Epithelial cell of proximal tubule (primary cell): ENCODE results near the gene FOXL3. TPM values are rescaled to one million over a fixed set of nuclear protein-coding genes. Genes with fewer than 3 reads are reported as not detected.

Source experiments
- DNase-seq: peaks from one replicate; pipeline ENCODE4 v3.0.0-alpha.2; 2011; ENCODE audit warnings: low read depth
- H3K4me3 ChIP-seq: 2 replicates; pipeline ENCODE4 v1.5.1; 2011; ENCODE audit warnings: low read depth, mild to moderate bottlenecking, low read length
- CTCF ChIP-seq: conservative IDR thresholded peaks from 2 replicates; pipeline ENCODE4 v1.5.1; 2012; ENCODE audit warnings: low read depth, mild to moderate bottlenecking, low read length
- total RNA-seq: library from RNA; depleted of rRNA; stranded (reverse); fragments of >200 nt; gene quantifications from 2 replicates; pipeline ENCODE4 v1.2.3, GENCODE V29; 2015

Gene FOXL3
- total RNA-seq, 1 donor from 2014 or later: not detected

DNA sequence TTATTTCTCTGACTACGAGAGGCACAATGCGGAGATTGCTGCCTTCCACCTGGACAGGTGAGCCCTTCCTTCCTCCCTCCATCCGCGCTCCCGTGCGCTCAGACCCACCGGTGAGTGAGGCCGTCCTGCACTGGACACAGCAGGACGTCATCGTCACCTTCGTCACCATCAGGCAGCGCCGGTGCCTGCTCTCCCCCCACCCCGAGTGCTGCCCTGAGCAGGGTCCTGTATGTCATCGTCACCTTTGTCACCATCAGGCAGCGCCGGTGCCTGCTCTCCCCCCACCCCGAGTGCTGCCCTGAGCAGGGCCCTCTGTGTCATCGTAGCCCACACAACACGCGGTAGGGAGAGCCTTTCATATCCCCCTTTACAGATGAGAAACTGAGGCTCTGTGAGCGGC lies 43.5 kb upstream of the FOXL3 start:
- no peak overlapping the region for H3K4me3 ChIP-seq
- DNase-seq: no peak
- no peak for TF ChIP-seq CTCF

- H3K4me3 ChIP-seq: no peak overlapping the region
- no peak for DNase-seq
- no peak for TF ChIP-seq CTCF
Measured at GRCh38 chr7:247181-247580, 42.8 kb upstream of the FOXL3 start.

DNA sequence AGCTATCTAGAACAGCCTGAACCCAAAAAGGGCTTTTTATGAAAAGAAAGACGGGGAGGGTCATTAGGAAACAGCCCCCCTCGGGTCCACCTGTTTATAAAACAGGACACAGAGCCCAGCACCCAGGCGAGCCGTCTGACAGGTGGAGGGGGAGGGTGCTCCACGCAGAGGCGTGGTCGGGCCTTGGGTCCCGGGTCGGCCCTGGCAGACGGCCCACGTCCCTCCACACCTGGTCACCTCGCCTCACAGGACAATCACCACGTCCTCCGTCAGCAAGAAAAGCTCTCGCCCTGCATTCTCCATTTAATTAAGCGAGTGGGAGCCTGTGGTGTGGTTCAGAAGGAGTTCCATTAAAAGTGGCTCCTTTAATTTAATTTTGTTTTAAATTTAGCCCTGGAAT lies 42.3 kb upstream of the FOXL3 start:
- DNase-seq: no peak
- no peak overlapping the region for H3K4me3 ChIP-seq
- no peak for TF ChIP-seq CTCF

GRCh38 chr7:248732-249435 lies 41.1 kb upstream of the FOXL3 start:
- no peak for TF ChIP-seq CTCF
- H3K4me3 ChIP-seq: no peak overlapping the region
- DNase-seq: no peak

DNA sequence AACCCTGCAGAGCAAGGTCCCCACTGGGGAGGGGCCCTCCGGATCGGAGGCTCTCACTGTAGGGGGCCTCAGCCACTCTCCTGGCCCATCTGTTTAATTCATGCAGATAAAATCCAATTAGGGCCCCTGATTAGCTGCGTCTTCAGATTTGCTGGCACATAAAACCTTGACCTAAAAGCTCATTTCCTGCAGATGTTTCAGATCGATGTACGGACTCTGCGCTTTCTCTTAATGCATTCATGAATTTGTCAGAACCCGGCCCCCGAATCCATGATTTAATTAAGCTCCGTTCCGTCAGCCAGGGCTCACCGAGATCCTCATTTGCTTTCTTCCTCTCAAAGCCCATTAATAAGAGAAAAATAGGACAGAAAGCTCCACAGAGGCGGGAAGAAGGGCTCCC lies 40.0 kb upstream of the FOXL3 start:
- no peak for TF ChIP-seq CTCF
- H3K4me3 ChIP-seq: no peak overlapping the region
- DNase-seq: no peak

GRCh38 chr7:250523-250922 lies 39.4 kb upstream of the FOXL3 start:
- DNase-seq: no peak
- TF ChIP-seq CTCF: no peak
- H3K4me3 ChIP-seq: no peak overlapping the region

- H3K4me3 ChIP-seq: no peak overlapping the region
- DNase-seq: no peak
- no peak for TF ChIP-seq CTCF
Measured at GRCh38 chr7:251005-251404, 39.0 kb upstream of the FOXL3 start.
